Astrocyte of the hippocampus (primary cell): ENCODE measurements around the gene RYR3.

ENCODE experiments used
- DNase-seq: peaks from one replicate; pipeline ENCODE4 v3.0.0; 2011; ENCODE audit warnings: low read depth, low spot score

The RYR3 gene

DNA sequence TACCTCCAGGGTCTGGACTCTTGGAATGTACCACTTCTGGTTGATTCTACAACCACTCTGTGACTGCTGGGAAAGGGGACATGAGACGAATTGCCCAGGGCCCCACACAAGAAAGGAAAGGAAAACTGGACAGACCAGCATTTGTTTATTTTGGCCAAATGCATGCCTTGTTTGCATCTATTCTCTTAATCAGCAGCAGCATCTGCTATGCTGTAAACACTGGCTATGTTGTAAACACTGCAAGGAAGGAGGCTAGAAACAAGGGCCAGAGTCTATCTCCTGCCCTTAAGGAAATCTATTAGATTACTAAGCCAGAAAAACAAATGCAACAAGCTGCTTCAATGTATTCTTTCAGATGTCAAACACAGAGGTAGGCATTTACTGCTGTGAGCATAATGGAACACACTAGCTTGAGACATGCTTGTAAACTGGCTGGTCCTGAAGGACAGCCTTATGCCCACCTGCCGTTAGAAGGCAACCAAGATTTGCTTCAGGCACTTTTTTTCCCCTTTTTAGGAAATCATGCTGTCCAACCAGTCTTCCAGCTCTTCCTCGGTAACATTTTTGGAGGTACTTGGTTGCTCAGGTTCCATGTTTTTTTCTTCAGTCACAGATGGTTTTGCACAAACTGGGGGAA lies 555.5 kb downstream of the RYR3 start:
- DNase-seq = no peak

DNA sequence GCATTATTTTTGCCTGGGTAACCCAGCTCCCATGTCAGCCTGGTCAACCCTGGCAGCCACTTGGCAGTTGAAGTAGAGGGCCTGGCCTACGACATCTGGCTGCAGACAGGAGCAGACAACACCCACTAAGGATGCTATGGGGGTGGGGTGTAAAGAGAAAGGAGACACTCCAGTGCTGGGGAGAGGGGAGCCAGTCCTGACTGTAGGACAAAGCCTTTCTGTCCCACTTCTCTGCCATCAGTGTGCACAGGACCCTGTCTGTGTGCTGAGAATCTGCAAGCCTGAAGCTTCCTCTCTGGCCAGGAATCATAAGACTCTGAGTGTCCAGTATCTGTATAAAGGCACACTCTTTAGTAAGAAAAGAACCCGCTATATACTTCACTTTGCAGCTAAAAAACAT lies 561.2 kb downstream of the RYR3 start:
- DNase-seq = no peak

DNA sequence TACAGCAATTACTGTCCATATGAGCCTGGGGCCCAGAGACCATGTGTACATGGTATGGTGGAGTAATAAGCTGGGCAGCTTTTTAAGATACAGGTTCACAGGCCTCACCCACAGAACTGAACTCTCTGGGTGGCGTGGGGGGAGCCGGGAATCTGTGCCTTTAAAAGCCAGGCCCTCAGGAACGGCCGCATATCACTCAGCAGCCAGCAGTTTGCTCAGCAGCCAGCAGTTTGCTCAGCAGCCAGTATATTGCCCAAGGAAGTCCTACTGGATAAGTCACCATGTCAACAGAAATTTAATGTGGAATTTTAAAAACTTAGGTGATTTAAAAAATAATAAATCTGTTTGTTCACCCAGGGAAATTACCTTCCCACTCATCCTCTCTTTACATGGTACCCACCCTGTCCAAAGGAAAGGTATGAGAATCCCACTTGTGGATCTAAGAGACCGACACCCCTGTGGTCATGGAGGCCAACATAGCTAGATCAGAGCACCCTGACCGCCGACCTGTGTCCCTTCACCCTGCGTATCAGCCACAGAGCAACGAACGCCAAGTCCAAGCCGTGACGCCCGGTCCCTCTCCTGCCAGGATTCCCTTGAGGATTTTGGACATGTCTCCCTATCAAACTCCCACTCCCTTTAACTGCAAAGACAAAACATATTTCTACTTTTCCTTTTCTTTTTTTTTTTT lies 561.8 kb downstream of the RYR3 start:
- no peak for DNase-seq

DNA sequence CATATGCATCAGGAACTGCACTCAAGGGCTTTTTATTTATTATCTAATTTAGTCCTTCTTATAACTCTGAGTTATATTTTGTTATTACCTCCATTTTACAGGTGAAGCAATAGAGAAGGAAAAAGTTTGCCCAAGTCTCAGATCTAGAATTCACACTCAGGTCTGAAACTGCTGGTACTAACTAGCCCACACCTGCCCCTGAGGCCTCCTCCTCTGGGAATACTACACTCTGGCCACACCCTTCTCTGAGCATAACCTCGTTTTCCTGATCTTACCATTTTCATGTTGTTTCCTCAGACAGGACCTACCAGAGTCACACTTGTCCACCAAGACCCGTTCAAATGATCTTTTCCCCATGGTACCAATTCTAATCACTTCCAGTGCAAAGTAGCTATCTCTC lies 563.4 kb downstream of the RYR3 start:
- DNase-seq = no peak

DNA sequence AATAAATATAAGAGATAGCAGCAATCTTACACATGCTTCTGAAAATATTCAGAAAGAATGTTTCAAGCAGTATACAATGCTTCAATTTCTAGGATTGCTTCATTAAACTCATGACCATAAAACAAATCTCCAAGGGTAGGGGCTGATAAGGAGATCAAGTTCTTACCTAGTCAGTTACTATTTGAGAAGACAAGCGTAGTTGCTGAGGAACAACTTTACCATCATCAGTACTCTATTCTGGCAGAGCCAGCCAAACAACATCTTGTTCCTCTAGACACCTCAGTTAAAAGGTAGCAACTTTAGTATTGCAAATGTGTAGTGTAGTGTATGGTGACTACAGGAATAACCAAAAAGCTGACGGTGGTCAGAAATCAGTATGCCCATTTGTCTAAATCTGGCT lies 572.2 kb downstream of the RYR3 start:
- no peak for DNase-seq

DNA sequence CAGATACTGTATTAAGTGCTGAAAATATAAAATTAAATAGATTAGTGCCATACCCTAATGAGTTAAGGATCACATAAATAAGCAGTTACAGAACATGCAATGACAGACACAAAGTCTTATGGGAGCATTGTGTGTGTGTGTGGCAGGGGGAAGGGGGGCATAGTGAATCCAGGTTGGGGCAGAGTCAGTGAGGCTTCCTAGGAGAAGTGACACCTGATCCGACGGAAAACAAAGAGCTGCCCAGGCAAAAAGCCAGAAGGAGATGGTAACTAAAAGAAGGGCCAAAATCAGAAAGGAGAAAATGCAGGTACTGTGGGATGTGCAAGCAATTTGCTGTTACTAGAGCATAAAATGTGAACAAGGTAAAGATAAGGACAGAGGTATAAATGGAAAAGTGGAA lies 577.4 kb downstream of the RYR3 start:
- DNase-seq = no peak

DNA sequence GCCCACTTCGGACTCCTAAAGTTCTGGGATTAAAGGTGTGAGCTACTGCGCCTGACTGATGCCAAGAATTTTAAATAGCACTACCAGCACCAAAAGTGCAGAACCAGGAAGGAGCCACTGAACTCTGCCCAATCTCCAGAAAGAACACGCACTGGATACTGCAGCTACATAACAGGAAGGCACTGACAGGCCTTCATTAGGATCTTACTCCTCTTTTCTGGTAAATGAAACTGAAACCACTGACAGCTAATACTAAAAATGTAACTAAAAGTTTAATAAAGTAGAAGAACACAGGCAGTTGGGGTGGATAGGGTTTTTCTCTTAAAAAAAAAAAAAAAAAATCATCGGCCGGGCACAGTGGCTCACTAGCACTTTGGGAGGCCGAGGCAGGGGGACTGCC lies 583.4 kb downstream of the RYR3 start:
- no peak for DNase-seq

DNA sequence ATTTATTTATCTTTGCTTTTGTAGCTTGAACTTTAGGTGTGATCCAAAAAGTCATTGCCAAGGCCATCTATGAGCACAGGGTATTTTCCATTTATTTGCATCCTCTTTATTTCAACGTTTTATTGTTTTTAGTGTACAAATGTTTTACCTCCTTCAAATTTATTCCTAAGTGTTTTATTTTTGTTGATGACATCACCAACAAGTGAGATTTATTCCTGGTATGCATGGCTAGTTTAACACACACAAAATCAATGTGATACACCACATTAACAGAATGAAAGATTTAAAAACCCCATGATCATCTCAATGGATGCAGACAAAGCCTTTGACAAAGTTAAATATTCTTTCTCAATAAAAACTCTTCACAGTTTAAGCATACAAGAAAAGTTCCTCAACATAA lies 591.3 kb downstream of the RYR3 start:
- DNase-seq = no peak

DNA sequence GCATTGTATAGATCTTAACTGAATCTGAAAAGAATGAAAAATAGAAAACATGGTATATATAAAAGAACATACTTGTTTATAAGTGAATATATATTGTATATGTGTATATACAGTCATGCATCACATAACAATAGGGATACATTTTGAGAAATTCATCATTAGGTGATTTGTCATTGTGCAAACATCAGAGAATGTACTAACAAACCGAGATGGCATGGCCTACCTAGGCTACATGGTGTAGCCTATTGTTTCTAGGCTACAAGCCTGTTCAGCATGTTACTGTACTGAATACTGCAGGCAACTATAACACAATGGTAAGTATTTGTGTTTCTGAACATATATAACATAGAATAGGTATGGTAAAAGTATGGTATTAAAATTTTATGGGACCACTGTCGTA lies 592.9 kb downstream of the RYR3 start:
- no peak for DNase-seq

DNA sequence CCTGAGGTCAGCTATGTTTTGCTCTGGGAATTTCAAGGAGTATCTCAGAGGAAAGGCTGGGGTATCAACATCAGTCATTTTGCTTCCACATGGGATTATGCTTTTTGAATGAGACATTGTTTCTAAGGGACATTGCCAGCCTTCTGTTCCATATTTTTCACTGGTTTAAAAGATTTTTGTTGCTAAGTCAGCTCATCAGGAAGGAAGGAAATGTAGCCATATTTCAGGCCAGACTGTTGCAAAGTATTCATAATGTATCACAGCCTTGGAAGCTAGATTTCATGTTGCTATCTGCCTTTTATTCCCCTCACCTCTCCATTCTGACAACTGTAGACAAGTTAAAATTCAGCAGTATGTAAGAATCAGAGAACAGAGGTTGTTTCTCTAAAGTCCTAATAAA lies 596.6 kb downstream of the RYR3 start:
- DNase-seq = no peak

DNA sequence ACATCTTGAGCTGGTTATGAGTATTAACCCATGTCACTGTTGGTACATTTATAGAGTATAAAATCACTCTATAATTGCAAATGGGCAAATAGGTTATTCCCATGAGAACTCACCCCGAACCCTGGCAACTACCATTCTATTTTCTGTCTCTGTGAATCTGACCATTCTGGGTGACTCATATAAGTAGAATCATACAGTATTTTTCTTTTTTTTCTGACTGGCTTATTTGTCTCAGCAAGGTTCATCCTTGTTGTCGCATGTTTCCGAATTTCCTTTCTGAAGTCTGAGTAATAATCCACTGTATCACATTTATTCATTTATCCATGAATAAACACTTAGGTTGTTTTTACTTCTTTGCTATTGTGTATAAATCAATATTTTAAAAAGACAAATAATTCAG lies 597.6 kb downstream of the RYR3 start:
- peak; percentile 23 for DNase-seq

DNA sequence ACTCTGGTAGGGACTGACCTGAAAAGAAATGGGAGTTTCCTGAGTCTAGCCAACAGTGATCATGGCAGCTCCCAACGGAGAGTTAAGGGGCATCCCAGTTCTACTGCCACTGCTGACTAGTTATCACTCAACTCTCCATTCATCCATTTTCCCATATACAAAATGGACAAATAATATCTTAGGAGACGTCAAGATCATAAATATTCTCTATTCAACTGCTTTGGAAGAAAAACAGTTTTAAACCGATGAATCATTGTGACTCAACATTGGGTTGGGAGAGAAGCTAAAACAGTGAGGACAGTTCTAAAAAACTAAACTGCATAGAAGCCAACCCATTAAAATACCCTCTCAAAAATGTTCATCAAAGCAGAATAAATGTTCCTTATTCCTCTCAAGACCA lies 600.0 kb downstream of the RYR3 start:
- DNase-seq = peak; percentile 38

DNA sequence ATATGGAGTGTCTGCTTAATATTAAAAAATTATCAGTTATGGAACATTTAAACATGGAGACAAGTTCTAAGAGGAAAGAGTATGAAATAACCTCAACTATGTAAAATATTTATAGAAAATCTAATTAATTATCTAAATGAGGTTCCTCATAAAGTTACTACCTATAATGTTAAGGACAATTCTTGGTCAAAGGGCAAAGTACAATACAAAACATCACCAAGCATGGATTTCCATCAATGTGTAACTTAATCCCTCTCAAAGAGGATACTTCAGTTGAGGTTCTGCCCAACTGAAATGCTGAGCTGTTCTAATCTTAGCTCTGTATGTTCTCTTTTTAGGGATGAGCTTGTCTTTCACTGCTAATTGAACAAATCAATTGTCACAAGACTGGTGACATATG lies 601.6 kb downstream of the RYR3 start:
- no peak for DNase-seq

DNA sequence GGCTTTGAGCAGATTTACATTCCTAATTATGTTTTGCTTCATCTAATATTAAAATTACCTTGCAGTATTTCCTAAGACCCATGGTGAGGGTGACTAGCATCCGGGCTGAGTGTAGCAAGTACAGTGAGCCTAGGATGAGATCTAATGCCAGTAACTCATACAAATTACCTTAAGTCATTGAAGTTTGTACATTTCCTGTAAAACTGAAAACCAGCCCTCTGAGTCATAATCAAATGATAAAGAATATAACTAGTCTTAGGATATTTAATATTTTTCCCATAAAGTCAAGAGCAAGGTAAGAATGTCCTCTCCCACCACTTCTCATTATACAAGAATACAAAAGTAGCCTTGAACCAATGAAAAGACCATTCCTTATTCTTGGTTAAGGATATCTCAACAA lies 602.7 kb downstream of the RYR3 start:
- DNase-seq = no peak
